WTC11 (cell line): Measurements from ENCODE around the gene IER3IP1. TPM values are rescaled to one million over a fixed set of nuclear protein-coding genes. Genes with fewer than 3 reads are reported as not detected.

Experiments
- ATAC-seq: fragments of 200-7000 bp; cut with Tn5 transposase; 2 replicates; pipeline ENCODE4 v1.10.0; 2021; ENCODE audit warnings: mild to moderate bottlenecking, moderate library complexity
- CTCF ChIA-PET: fragments of 300-600 bp; sonication (Branson Sonifier 250); formaldehyde crosslinking; loops from one replicate; lab custom pipeline; 2021; ENCODE audit warnings: antibody characterized with exemption; lab: Charles Lee
- POLR2A ChIA-PET: fragments of 350-600 bp; sonication (Branson Sonifier 250); formaldehyde crosslinking; loops from one replicate; lab custom pipeline; 2021; ENCODE audit warnings: antibody characterized with exemption; lab: Charles Lee
- DNase-seq: peaks from one replicate; pipeline ENCODE4 v3.0.0; 2021; ENCODE audit warnings: low spot score
- H3K27ac Mint-ChIP-seq: 2 replicates; pipeline ENCODE4 v1.8.0; 2021; ENCODE audit warnings: mixed read lengths
- H3K27me3 Mint-ChIP-seq: 2 replicates; pipeline ENCODE4 v1.8.0; 2021; ENCODE audit warnings: low read depth, mild to moderate bottlenecking, moderate library complexity, mixed read lengths
- H3K36me3 Mint-ChIP-seq: 2 replicates; pipeline ENCODE4 v1.8.0; 2021; ENCODE audit warnings: mixed read lengths
- H3K4me1 Mint-ChIP-seq: 2 replicates; pipeline ENCODE4 v1.8.0; 2022; ENCODE audit warnings: mixed read lengths
- H3K4me3 Mint-ChIP-seq: 2 replicates; pipeline ENCODE4 v1.8.0; 2021; ENCODE audit warnings: mild to moderate bottlenecking, moderate library complexity, mixed read lengths
- H3K9me3 Mint-ChIP-seq: 2 replicates; pipeline ENCODE4 v1.8.0; 2021; ENCODE audit warnings: mixed read lengths
- ATF1 ChIP-seq: sonication (generic); formaldehyde crosslinking; IDR thresholded peaks from 2 replicates; pipeline ENCODE4 v1.8.1; 2023; ENCODE audit warnings: mild to moderate bottlenecking, moderate library complexity, missing genetic modification reagents
- ATF2 ChIP-seq: sonication (generic); formaldehyde crosslinking; IDR thresholded peaks from 2 replicates; pipeline ENCODE4 v1.8.1; 2022; ENCODE audit warnings: low read depth, missing genetic modification reagents, borderline replicate concordance
- ATF3 ChIP-seq: sonication (generic); formaldehyde crosslinking; conservative IDR thresholded peaks from 2 replicates; pipeline ENCODE4 v1.8.1; 2022; ENCODE audit warnings: mild to moderate bottlenecking, missing genetic modification reagents
- CTCF ChIP-seq: fragments of 200-600 bp; IDR thresholded peaks from 2 replicates; pipeline ENCODE4 v1.8.0; 2022; ENCODE audit warnings: antibody characterized with exemption
- ESRRA ChIP-seq: sonication (generic); formaldehyde crosslinking; IDR thresholded peaks from 2 replicates; pipeline ENCODE4 v1.8.1; 2022; ENCODE audit warnings: mild to moderate bottlenecking, missing genetic modification reagents, borderline replicate concordance
- IRF1 ChIP-seq: sonication (generic); formaldehyde crosslinking; IDR thresholded peaks from 2 replicates; pipeline ENCODE4 v1.8.0; 2023; ENCODE audit warnings: missing genetic modification reagents
- JAZF1 ChIP-seq: fragments of 250-450 bp; sonication (Bioruptor Pico); IDR thresholded peaks from 2 replicates; pipeline ENCODE4 v1.9.0; 2021; ENCODE audit warnings: moderate library complexity, mild to moderate bottlenecking, inconsistent platforms
- MAX ChIP-seq: sonication (generic); formaldehyde crosslinking; IDR thresholded peaks from 2 replicates; pipeline ENCODE4 v1.8.0; 2022; ENCODE audit warnings: mild to moderate bottlenecking, missing genetic modification reagents
- MLX ChIP-seq: sonication (generic); formaldehyde crosslinking; IDR thresholded peaks from 2 replicates; pipeline ENCODE4 v1.8.1; 2023; ENCODE audit warnings: mild to moderate bottlenecking, missing genetic modification reagents, moderate library complexity
- MYBL2 ChIP-seq: sonication (generic); formaldehyde crosslinking; IDR thresholded peaks from 2 replicates; pipeline ENCODE4 v1.8.1; 2023; ENCODE audit warnings: mild to moderate bottlenecking, moderate library complexity, missing genetic modification reagents
- NR2C2 ChIP-seq: sonication (generic); formaldehyde crosslinking; IDR thresholded peaks from 2 replicates; pipeline ENCODE4 v1.8.0; 2022; ENCODE audit warnings: mild to moderate bottlenecking, missing genetic modification reagents
- NR3C1 ChIP-seq: sonication (generic); formaldehyde crosslinking; conservative IDR thresholded peaks from 2 replicates; pipeline ENCODE4 v1.8.1; 2023; ENCODE audit warnings: low read depth, mild to moderate bottlenecking, missing genetic modification reagents
- PREB ChIP-seq: sonication (generic); formaldehyde crosslinking; IDR thresholded peaks from 2 replicates; pipeline ENCODE4 v1.8.1; 2022; ENCODE audit warnings: mild to moderate bottlenecking, missing genetic modification reagents, moderate library complexity, borderline replicate concordance
- SOX15 ChIP-seq: fragments of 250-450 bp; sonication (Bioruptor Pico); IDR thresholded peaks from 2 replicates; pipeline ENCODE4 v1.9.0; 2021; ENCODE audit warnings: mild to moderate bottlenecking
- STAT6 ChIP-seq: sonication (generic); formaldehyde crosslinking; conservative IDR thresholded peaks from 2 replicates; pipeline ENCODE4 v1.8.1; 2023; ENCODE audit warnings: mild to moderate bottlenecking, low read depth, missing genetic modification reagents, moderate library complexity
- TEAD1 ChIP-seq: sonication (generic); formaldehyde crosslinking; IDR thresholded peaks from 2 replicates; pipeline ENCODE4 v1.8.0; 2022; ENCODE audit warnings: mild to moderate bottlenecking, missing genetic modification reagents
- USF2 ChIP-seq: sonication (generic); formaldehyde crosslinking; IDR thresholded peaks from 2 replicates; pipeline ENCODE4 v1.8.1; 2023; ENCODE audit warnings: mild to moderate bottlenecking, missing genetic modification reagents, moderate library complexity
- ZBTB21 ChIP-seq: sonication (generic); formaldehyde crosslinking; IDR thresholded peaks from 2 replicates; pipeline ENCODE4 v1.8.1; 2023; ENCODE audit warnings: mild to moderate bottlenecking, missing genetic modification reagents, borderline replicate concordance
- ZNF232 ChIP-seq: sonication (generic); formaldehyde crosslinking; IDR thresholded peaks from 2 replicates; pipeline ENCODE4 v1.8.0; 2022; ENCODE audit warnings: mild to moderate bottlenecking, missing genetic modification reagents
- ZNF423 ChIP-seq: fragments of 250-450 bp; sonication (Bioruptor Pico); IDR thresholded peaks from 2 replicates; pipeline ENCODE4 v2.1.2; 2022; ENCODE audit warnings: mild to moderate bottlenecking, moderate library complexity
- ZSCAN18 ChIP-seq: fragments of 250-450 bp; sonication (Bioruptor Pico); IDR thresholded peaks from 2 replicates; pipeline ENCODE4 v2.1.2; 2022; ENCODE audit warnings: mild to moderate bottlenecking, moderate library complexity
- total RNA-seq: library from RNA; stranded (reverse); gene quantifications from 3 replicates; pipeline ENCODE4 v1.2.3, GENCODE V29; 2021

The IER3IP1 gene
- total RNA-seq, 1 experiment from 2014 or later, result 7.7 TPM

- TF ChIP-seq ZBTB21 (CRISPR knock-in tag) (no peak), ZNF232 (peak; percentile 96), MAX (CRISPR knock-in tag) (peak; percentile 82), ATF2 (CRISPR knock-in tag) (no peak), USF2 (CRISPR knock-in tag) (no peak), ZSCAN18 (CRISPR knock-in tag) (no peak), ATF3 (CRISPR knock-in tag) (no peak), ATF1 (CRISPR knock-in tag) (no peak), STAT6 (CRISPR knock-in tag) (no peak)
Measured at GRCh38 chr18:47150029-47150823, 25.9 kb downstream of the IER3IP1 start, which contains the start of gene HDHD2 (continued).

GRCh38 chr18:47149457-47150028, 26.6 kb downstream of the IER3IP1 start:
- Mint-ChIP-seq H3K36me3 (no peaks in the 10 kb centered on the region), H3K27me3 (no peaks in the 10 kb centered on the region), H3K27ac (peak overlapping the region; percentile 92), H3K4me1 (peaks cover 22% of the 10 kb centered on the region), H3K4me3 (peak overlapping the region; percentile 85), H3K9me3 (no peaks in the 10 kb centered on the region)
- ATAC-seq, result peak; percentile 21
- POLR2A ChIA-PET, result interaction anchor here (1.2 kb wide), 1 partner anchor 35 kb away, joined by 5 read pairs; no protein-coding TSS in a partner anchor
- no peak for DNase-seq
- CTCF ChIA-PET, result interaction anchor here (1.0 to 2.8 kb wide), 5 partner anchors 29 to 111 kb away, joined by 3 to 13 read pairs (median 6); no protein-coding TSS in a partner anchor
- TF ChIP-seq IRF1 (no peak), JAZF1 (CRISPR knock-in tag) (no peak), MYBL2 (no peak), PREB (no peak), ESRRA (CRISPR knock-in tag) (no peak), SOX15 (CRISPR knock-in tag) (no peak), NR2C2 (CRISPR knock-in tag) (no peak), TEAD1 (CRISPR knock-in tag) (no peak), USF2 (CRISPR knock-in tag) (no peak), CTCF (no peak), MLX (CRISPR knock-in tag) (no peak), ZNF423 (CRISPR knock-in tag) (no peak), NR3C1 (CRISPR knock-in tag) (no peak)
